CD4-positive, alpha-beta T cell treated with Interleukin-2 at 100 ng/mL for 4 hours (primary cell): ENCODE measurements around the gene RBBP6.

ENCODE experiments used
- DNase-seq: peaks from one replicate; pipeline ENCODE4 v3.0.0-alpha.2; 2020; ENCODE audit warnings: low spot score

Gene RBBP6

GRCh38 chr16:24523569-24523968, 15.8 kb upstream of the RBBP6 start:
- DNase-seq, result no peak

GRCh38 chr16:24524855-24525677, 14.3 kb upstream of the RBBP6 start:
- DNase-seq, result no peak

DNA sequence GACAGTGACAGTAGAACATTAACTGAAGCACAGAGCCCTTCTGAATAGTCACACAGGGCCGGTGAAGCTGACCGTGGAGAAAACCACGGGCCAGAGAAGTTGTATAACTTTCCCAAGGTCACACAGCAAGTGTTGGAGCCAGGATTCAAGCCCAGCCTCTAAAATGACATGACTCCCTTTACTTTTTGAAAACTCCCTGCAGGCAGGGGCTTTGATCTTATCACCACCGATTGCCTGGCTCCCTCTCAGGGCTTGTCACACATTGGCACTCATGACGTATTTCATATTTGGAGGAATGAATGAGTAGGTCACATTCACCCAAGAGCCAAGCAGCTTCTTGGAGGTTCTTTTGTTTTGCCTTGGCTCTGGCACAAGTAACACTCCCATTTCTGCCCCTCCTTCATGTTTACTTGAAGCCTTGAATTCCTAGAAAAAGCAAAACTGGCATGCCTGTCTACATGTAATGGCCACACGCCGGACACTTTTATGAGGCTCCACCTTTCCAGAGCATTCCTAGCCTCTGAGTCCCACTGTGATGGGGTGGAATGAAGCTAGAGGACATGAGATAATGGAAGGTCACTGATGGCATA, 13.3 kb upstream of the RBBP6 start:
- DNase-seq, result no peak

DNA sequence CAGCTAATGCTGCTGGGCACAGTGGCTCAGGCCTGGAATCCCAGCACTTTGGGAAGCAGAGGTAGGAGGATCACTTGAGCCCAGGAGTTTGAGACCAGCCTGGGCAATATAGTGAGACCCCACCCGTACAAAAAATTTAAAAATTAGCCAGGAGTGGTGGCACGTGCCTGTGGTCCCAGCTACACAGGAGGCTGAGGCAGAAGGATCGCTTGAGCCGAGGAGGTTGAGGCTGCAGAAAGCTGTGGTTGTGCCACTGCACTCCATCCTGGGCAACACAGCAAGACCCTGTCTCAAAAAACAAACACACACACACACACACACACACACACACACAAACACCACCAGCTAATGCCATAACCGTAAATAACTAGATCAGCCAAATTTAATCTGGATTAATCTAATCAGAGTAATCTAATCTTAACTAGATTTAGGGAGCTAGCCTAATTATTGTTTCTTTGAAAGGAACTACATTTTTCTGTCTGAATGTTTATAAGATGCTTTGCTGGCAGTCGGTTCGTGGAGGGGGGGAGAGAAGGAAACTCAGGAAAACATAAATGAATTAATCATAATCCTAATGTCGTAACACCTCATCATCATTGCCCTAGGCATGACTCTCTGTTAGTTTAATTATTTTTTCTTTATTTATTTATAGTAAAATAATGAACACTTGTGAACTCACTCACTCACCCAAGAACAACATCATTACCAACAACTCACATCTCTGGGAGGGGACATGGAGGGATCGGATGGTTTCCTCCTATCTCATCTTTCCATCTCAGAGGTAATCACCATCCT, 12.5 kb upstream of the RBBP6 start:
- no peak for DNase-seq

DNA sequence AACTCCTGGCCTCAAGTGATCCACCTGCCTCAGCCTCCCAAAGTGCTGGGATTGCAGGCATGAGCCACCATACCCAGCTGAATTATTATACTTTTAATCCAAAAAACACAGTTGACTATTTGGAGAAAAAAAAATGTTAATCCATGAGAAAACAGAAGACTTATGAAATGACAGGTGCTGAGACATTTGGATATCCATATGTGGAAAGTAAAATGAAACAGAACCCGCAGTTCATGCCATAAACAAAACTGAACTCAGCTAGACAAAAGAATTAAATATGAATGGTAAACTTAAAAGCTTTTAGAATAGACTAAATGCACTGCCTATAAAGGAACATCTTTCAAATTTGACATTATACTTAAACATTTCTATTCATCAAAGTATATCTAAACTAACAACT, 8.2 kb upstream of the RBBP6 start:
- no peak for DNase-seq

DNA sequence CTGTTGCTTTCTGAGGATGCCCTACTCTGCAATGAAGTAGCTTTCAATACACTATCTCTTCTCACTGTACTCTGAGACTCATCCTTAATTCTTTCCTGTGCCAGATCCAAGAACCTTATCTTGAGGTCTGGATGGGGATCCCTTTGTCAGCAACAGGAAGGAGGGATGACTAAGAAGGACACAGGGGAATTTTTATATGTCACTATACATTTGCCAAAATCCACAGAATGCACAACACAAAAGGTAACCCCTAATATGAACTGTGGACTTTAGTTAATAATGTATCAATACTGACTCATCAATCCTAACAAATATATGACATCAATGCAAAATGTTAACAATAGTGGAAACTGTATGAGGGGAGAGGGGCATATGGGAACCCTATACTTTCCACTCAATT, 4.7 kb upstream of the RBBP6 start:
- no peak for DNase-seq

DNA sequence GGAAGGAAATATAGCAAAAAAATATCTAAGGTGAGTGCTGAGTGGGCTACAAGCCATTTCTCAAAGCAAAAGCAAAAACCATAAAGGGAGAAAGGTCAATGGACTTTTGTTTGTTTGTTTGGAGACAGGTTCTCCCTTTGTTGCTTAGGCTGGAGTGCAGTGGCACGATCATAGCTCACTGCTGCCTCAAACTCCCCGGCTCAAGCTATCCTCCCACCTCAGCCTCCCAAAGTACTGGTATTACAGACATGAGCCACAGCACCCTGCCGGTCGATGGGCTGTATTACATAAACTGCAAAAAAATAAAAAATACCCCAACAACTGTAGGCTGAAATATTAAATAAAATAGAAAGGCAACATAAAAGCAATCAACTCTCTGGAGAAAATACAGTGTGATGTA, 3.5 kb upstream of the RBBP6 start:
- DNase-seq, result no peak

DNA sequence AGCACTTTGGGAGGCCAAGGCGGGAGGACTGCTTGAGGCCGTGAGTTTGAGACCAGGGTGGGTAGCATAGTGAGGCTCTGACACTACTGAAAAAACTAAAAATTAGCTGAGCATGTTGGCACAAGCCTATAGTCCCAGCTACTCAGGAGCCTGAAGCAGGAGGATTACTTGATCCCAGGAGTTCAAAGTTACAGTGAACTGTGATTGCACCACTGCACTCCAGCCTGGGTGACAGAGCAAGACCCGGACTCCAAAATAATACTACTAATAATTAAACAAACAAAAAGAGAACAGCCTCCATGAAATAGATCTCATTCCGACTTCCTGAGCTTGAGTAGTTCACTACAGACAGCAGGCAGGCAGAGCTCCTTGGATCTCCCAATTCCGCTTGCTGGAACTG, 2.7 kb upstream of the RBBP6 start:
- no peak for DNase-seq

GRCh38 chr16:24537474-24538337, 1.7 kb upstream of the RBBP6 start:
- DNase-seq, result no peak

DNA sequence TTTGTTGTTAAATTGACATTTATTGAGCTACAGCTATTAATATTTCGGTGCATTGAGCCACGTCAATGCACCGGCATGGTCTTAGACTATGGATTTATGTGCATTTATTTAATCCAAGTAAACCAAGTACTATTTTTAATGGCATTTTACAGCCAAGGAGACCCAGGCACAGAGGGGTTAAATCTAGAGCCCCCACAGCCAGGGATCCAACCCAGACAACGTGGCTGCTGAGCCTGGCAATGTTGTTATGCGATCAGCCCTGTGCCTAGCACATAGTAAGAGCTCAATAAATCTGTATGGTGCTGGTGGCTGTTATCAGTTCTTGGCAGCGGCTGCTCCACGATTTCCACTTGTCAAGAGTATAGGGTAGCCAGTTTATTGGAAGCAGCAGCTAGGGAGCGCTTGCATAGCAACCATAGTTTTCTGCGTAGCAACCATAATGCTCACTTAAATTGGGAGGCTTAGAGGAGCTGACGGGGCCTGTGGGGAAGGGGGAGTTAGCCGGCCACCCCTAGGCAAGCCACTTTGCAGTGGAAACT, 541 bp upstream of the RBBP6 start:
- DNase-seq, result no peak

- DNase-seq, result peak; percentile 41
Observed at GRCh38 chr16:24539850-24540601, 660 bp downstream of the RBBP6 start.

- peak; percentile 30 for DNase-seq
Observed at GRCh38 chr16:24540602-24541210, 1.3 kb downstream of the RBBP6 start.

- DNase-seq, result peak; percentile 8
Observed at GRCh38 chr16:24541233-24541933, 2.0 kb downstream of the RBBP6 start.

DNA sequence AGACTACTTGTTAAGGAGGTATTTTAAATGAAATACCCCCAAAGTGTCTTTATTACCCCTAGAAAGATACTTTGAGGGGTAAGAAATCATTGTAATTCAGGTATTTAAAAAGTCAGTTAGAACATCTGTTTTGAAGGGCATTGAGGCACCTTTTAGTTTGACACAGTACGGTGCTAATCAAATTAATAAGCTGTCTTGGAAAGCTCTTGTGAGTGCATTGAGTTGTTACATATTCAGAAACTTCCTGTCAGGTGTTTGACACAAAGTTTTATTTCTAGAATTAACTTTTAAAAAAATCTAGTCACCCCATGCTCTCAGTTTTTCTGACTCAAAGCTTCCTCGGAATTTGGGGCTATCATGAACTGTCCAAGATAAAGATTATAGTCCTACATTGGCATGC, 4.6 kb downstream of the RBBP6 start:
- DNase-seq, result peak; percentile 3

GRCh38 chr16:24544640-24545039, 5.3 kb downstream of the RBBP6 start:
- DNase-seq, result no peak

DNA sequence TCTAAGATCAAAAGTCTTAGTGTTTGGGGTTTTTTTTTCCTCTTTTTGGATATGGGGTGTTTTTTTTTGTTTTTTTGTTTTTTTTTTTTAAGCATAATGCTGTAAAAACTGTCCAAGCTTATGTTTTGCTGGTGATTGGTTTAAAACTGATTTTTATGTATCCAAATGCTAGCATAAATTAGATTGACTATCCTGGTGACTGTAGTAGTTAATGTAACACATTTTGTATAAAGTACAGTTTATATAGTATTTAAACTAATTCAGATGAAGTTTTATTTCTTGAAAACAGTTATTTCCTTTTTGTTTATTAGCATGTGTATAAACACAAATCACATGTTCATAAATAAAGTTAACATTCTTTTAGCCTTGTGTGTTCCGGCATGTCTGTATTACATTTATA, 10.9 kb downstream of the RBBP6 start:
- DNase-seq, result no peak

DNA sequence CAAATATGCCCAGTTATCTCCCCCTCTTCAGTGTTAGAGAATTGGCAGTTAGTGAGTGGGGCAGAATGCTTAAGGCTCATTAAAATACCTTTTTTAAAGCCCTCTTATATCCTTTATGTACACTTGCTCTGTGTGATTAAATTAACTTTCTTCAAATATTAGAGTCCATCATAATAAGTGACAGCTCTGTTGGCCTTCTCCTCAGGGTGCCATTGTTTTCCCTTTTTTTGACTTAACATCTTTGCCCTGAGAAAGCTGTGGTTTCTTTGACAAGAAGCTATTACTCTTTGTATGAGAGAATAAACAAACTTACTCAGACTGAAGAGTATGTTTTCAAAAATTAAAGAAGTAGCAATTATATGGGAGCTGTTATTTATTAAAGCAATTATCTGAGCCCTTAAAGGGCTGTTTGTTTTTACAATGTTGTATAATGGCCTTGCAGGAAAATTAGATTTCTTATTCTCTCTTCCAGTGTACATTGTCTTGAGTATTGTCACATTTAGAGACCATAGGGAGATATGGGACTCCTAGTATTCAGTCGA, 13.4 kb downstream of the RBBP6 start:
- no peak for DNase-seq

DNA sequence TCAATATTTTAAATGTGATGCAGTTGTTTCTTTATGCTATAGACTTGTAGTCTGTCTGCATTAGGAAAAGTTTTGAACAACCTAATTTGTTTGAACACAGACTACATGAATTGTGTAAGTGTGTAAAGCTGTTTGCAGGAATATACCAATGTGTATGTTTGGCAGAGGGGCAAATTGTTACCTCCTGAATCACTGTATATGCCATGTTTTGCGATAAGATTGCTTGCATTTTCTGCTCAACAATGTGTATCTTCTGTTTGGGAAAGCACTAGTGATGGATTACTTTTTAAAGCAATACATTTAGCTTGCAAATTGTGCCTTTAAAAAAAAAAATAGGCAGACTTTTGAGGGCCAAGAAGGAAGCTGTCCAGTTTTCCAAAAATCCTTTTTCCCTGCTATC, 14.6 kb downstream of the RBBP6 start:
- DNase-seq, result no peak

GRCh38 chr16:24555346-24555872, 16.0 kb downstream of the RBBP6 start:
- DNase-seq, result no peak
